Ovary (tissue), 9 donors: ENCODE measurements around the gene APC. TPM values are rescaled to one million over a fixed set of nuclear protein-coding genes. Genes with fewer than 3 reads are reported as not detected.
"Not testable (repeated sequence)": the region's sequence is repeated elsewhere in the genome, so short reads cannot be mapped to it uniquely, and the experiment has no call there.

Experiments
- DNase-seq, 5 donors: peaks; one replicate each; pipeline ENCODE4 v3.0.0-alpha.2; 2019 to 2020
- H3K27ac ChIP-seq, 2 donors: fragments of 200-600 bp; one replicate each; pipeline versions ENCODE4 v1.5.1 to v1.8.0; 2019 to 2022
- H3K27me3 ChIP-seq: fragments of 200-600 bp; one replicate; pipeline ENCODE4 v1.8.0; 2022
- H3K36me3 ChIP-seq: fragments of 200-600 bp; sonication (generic); one replicate; pipeline ENCODE4 v1.5.1; 2019
- H3K4me1 ChIP-seq: one replicate; pipeline ENCODE4 v1.8.1; 2013; ENCODE audit warnings: mild to moderate bottlenecking, moderate library complexity; ENCODE audit not compliant: insufficient read depth
- H3K4me3 ChIP-seq: fragments of 200-600 bp; sonication (generic); one replicate; pipeline ENCODE4 v1.5.1; 2017
- H3K9me3 ChIP-seq, 2 donors: fragments of 200-600 bp in 1 of 2; sonication (generic) in 1 of 2; one replicate each; pipeline versions ENCODE4 v1.5.1 to v1.8.1; 2013 to 2019; ENCODE audit warnings: mild to moderate bottlenecking in 1 of 2, moderate library complexity in 1 of 2
- CTCF ChIP-seq, 3 donors: fragments of 450-650 bp in 2 of 3; fragments of 200-600 bp in 1 of 3; IDR thresholded peaks; one replicate each; pipeline versions ENCODE4 v1.5.1 to v1.8.0; 2016 to 2022; ENCODE audit warnings: antibody characterized with exemption in 3 of 3, mild to moderate bottlenecking in 1 of 3
- EP300 ChIP-seq: sonication (generic); formaldehyde crosslinking; IDR thresholded peaks from one replicate; pipeline ENCODE4 v1.6.1; 2017; ENCODE audit warnings: antibody characterized with exemption
- POLR2A ChIP-seq: fragments of 450-650 bp; IDR thresholded peaks from one replicate; pipeline ENCODE4 v1.6.1; 2017; ENCODE audit warnings: antibody characterized with exemption, mild to moderate bottlenecking, moderate library complexity
- WGBS, 3 donors: extraction: QIAGEN DNeasy Blood & Tissue Kit in 1 of 3; methylation state at CpG; one replicate each; pipeline versions ENCODE4 v1.1.5 to v1.1.7; 2013 to 2017; 5-methylcytosine and 5-hydroxymethylcytosine counted together
- intact Hi-C, 4 donors: fragments of 100-400 bp; cut with DNase I; formaldehyde crosslinking; loops; one replicate each; pipeline versions ENCODE4 v1.11.0 to v1.15.1; 2022 to 2023
- polyA plus RNA-seq, 2 donors: library from polyadenylated mRNA; stranded (reverse); fragments of 200-250 nt in 1 of 2; fragments of 350-450 nt in 1 of 2; fragmentation: Illumina TruSeq in 1 of 2; extraction: RNeasy Lipid Tissue Mini Kit (QIAGEN cat#74804) in 1 of 2; gene quantifications; one replicate each; pipeline ENCODE4 v1.2.3, GENCODE V29; 2013 to 2014
- total RNA-seq, 7 donors: library from RNA; depleted of rRNA in 2 of 7; stranded (reverse); fragments of >200 nt in 2 of 7; fragmentation: NEBNext Ultra II Directional in 3 of 7; extraction: Animal tissue kit (Norgen Biotek cat#: 25700) in 3 of 7; gene quantifications; one replicate each; pipeline versions ENCODE4 v1.1.0 to v1.2.4, GENCODE V29; 2016 to 2023
- donor health status: DM: no; HTN: no; CAD: no; lungs with moderate emphysema.
- donor health status: DM: no; HTN: no; CAD: no.
- donor health status: Bipolar disorder and iron deficiency.
- donor health status: DM: yes; HTN: yes; CAD: no.
- donor health status: DM: no; HTN: no; CAD: no.
- donor health status: DM: yes; HTN: yes; CAD: no.

The APC gene
- total and polyA plus RNA-seq, 9 donors, result 5.1 to 44.6 (median 33.2) TPM

DNA sequence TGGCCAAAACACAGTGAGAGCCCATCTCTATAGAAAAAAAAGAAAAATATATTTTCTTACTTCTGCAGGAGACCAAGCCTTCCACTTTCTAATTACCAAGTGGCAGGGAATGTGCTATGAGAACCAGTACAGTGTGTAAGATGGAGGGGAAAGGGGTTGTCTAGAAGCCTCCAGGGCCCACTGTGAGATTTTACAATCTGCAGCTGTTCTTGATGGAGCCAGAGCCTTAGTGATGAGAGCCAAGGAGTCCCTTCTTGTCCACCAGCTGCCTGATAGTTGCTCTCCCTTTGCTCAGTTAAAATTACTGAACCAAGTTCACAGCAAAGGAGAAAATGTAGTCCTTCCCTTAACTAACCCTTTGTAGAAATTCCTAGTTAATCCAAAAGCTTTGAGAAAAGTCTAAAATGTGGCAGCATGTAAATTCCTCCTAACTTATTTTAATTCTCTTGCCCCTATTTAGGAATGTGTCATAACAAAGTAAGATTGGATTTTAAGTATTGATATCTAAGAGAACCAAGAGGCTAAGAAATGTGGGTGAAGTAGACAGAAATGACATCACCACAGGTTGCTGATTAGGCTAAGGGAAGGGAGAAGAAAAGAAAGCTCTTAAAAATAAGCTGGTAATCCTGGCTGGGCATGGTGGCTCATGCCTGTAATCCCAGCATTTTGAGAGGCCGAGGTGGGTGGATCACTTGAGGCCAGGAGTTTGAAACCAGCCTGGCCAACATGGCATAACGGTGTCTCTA lies 142.7 kb downstream of the APC start:
- TF ChIP-seq CTCF (IDR thresholded peaks at IDR 0.05), result no peak
- no peak for TF ChIP-seq EP300
- Histone ChIP-seq H3K36me3 (no peaks in the 10 kb centered on the region), H3K27me3 (no peaks in the 10 kb centered on the region), H3K27ac (no peak overlapping the region), H3K4me1 (no peaks in the 10 kb centered on the region), H3K4me3 (no peak overlapping the region), H3K9me3 (no peaks in the 10 kb centered on the region)
- WGBS, 3 donors, result 95 to 98% (median 96%) methylated on average over 2 of the region's 2 CpGs
- DNase-seq, result no peak
- intact Hi-C loops, result no loop called here

GRCh38 chr5:112883192-112883591 lies 145.5 kb downstream of the APC start:
- DNase-seq, result no peak
- 91 to 94% (median 93%) methylated on average over 2 of the region's 2 CpGs for WGBS, 3 donors
- no peaks in the 10 kb centered on the region for H3K9me3 ChIP-seq
- no peaks in the 10 kb centered on the region for H3K27me3 ChIP-seq
- H3K27ac ChIP-seq, result no peak overlapping the region
- H3K4me1 ChIP-seq, result no peaks in the 10 kb centered on the region
- TF ChIP-seq CTCF (IDR thresholded peaks at IDR 0.05) (no peak), EP300 (no peak), POLR2A (no peak)
- H3K4me3 ChIP-seq, result no peak overlapping the region
- intact Hi-C loops, result no loop called here
- no peaks in the 10 kb centered on the region for H3K36me3 ChIP-seq

GRCh38 chr5:112885001-112885400 lies 147.3 kb downstream of the APC start:
- WGBS, 3 donors, result 83 to 94% (median 90%) methylated on average over 3 of the region's 3 CpGs
- intact Hi-C loops, result loop anchor here in 1 of 4 donors (2.0 kb wide), 1 partner anchor 18 kb away; no protein-coding TSS in a partner anchor
- H3K36me3 ChIP-seq, result no peaks in the 10 kb centered on the region

GRCh38 chr5:112886975-112887374 lies 149.3 kb downstream of the APC start:
- intact Hi-C loops, result no loop called here
- DNase-seq, result no peak
- Histone ChIP-seq H3K4me1 (no peaks in the 10 kb centered on the region), H3K9me3 (no peaks in the 10 kb centered on the region), H3K4me3 (no peak overlapping the region), H3K27me3 (no peaks in the 10 kb centered on the region), H3K27ac (no peak overlapping the region), H3K36me3 (no peaks in the 10 kb centered on the region)
- TF ChIP-seq EP300 (no peak), POLR2A (no peak), CTCF (IDR thresholded peaks at IDR 0.05) (no peak)
- WGBS, 3 donors, result 93 to 98% (median 94%) methylated on average over 4 of the region's 4 CpGs

More at GRCh38 chr5:112885001-112885400, 147.3 kb downstream of the APC start:
- TF ChIP-seq POLR2A (no peak), CTCF (IDR thresholded peaks at IDR 0.05) (no peak), EP300 (no peak)
- no peaks in the 10 kb centered on the region for H3K27me3 ChIP-seq
- H3K27ac ChIP-seq, result no peak overlapping the region
- no peak overlapping the region for H3K4me3 ChIP-seq
- no peaks in the 10 kb centered on the region for H3K4me1 ChIP-seq
- H3K9me3 ChIP-seq, result no peaks in the 10 kb centered on the region
- DNase-seq, result no peak

DNA sequence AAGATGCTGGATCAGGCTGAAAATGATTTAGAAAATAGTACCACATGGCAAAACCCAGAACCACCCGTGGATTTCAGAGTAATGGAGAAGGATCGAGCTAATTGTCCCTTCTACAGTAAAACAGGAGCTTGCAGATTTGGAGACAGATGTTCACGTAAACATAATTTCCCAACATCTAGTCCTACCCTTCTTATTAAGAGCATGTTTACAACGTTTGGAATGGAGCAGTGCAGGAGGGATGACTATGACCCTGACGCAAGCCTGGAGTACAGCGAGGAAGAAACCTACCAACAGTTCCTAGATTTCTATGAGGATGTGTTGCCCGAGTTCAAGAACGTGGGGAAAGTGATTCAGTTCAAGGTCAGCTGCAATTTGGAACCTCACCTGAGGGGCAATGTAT lies 154.4 kb downstream of the APC start:
- intact Hi-C loops, H3K4me3 ChIP-seq: not testable (repeated sequence)
- WGBS, 3 donors, result 82 to 89% (median 84%) methylated on average over 8 of the region's 8 CpGs

More for the DNA sequence above, 154.4 kb downstream of the APC start:
- H3K4me1 ChIP-seq, H3K27ac ChIP-seq, H3K9me3 ChIP-seq, H3K27me3 ChIP-seq, DNase-seq, H3K36me3 ChIP-seq: not testable (repeated sequence)
